ENCODE results near the gene RPLP1. TPM values are rescaled to one million over a fixed set of nuclear protein-coding genes. Genes with fewer than 3 reads are reported as not detected.

Gene RPLP1
- total RNA-seq, 2 donors from 2014 or later, result 332 to 973 TPM

DNA sequence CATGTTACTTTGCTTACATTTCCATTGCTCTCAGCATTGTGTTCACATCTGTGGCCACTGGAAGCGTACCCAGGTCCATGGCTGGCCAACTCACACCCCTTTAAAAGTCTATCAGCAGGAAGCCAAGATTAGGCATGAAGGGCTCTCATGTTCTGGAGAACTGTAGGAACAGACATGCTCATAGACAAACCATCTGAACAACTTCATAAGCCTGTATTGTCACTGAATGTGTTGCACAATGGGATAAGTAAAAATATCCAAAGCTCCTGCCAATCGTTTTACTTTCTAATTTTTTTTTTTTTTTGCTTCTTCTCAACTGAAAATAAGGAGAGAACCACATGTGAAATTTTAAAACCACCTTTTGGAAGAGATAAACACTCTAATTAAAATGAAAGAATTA, 6.4 kb downstream of the RPLP1 start:
- TF ChIP-seq, protein P1, sequence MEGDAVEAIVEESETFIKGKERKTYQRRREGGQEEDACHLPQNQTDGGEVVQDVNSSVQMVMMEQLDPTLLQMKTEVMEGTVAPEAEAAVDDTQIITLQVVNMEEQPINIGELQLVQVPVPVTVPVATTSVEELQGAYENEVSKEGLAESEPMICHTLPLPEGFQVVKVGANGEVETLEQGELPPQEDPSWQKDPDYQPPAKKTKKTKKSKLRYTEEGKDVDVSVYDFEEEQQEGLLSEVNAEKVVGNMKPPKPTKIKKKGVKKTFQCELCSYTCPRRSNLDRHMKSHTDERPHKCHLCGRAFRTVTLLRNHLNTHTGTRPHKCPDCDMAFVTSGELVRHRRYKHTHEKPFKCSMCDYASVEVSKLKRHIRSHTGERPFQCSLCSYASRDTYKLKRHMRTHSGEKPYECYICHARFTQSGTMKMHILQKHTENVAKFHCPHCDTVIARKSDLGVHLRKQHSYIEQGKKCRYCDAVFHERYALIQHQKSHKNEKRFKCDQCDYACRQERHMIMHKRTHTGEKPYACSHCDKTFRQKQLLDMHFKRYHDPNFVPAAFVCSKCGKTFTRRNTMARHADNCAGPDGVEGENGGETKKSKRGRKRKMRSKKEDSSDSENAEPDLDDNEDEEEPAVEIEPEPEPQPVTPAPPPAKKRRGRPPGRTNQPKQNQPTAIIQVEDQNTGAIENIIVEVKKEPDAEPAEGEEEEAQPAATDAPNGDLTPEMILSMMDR (IDR thresholded peaks at IDR 0.05), result no peak
- no peak for TF ChIP-seq POLR2A (IDR thresholded peaks at IDR 0.05)
- no peak for ATAC-seq
- H3K4me3 ChIP-seq, result no peak overlapping the region
- peaks cover 0 to 8% of the 10 kb centered on the region in 2 donors for H3K36me3 ChIP-seq (replicated peaks in 1 of 2; ENCODE audit: insufficient read depth in 1 of 2, low read depth in 2 of 2)
- H3K27ac ChIP-seq, result no peak overlapping the region
- WGBS, 2 donors, result 60 to 64% methylated on average over 2 of the region's 2 CpGs
- H3K4me1 ChIP-seq, result peaks cover 24% of the 10 kb centered on the region
- DNase-seq, result no peak
- intact Hi-C loops (cut with DNase I), result no loop called here
- no peaks in the 10 kb centered on the region for H3K27me3 ChIP-seq
- no peaks in the 10 kb centered on the region for H3K9me3 ChIP-seq

DNA sequence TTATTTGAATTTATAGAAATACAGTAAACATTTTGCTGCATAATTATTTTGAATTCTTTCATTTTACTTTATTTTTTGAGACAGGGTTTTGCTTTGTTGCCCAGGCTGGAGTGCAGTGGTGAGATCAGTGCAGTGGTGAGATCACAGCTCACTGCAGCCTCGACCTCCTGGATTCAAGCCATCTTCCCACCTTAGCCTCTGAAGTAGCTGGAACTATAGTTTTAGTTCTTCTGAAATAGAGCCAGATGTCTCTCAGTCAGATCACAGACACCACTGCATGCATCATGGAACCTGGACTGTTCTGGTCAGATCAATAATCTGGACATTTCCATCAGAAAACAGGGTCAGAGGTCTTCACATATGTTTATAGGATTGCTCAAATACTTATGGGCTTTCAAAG, 7.9 kb downstream of the RPLP1 start:
- no peak for DNase-seq
- peaks cover 10% of the 10 kb centered on the region for H3K4me1 ChIP-seq
- TF ChIP-seq, protein P1 (IDR thresholded peaks at IDR 0.05), result no peak
- no peak for TF ChIP-seq POLR2A (IDR thresholded peaks at IDR 0.05)
- H3K27ac ChIP-seq, result no peak overlapping the region
- H3K9me3 ChIP-seq, result no peaks in the 10 kb centered on the region
- H3K36me3 ChIP-seq (replicated peaks in 1 of 2; ENCODE audit: insufficient read depth in 1 of 2, low read depth in 2 of 2), result peaks cover 0 to 8% of the 10 kb centered on the region in 2 donors
- intact Hi-C loops (cut with DNase I), result no loop called here
- ATAC-seq, result no peak
- no peak overlapping the region for H3K4me3 ChIP-seq
- 18 to 38% methylated on average over 1 of the region's 1 CpG for WGBS, 2 donors
- no peaks in the 10 kb centered on the region for H3K27me3 ChIP-seq

DNA sequence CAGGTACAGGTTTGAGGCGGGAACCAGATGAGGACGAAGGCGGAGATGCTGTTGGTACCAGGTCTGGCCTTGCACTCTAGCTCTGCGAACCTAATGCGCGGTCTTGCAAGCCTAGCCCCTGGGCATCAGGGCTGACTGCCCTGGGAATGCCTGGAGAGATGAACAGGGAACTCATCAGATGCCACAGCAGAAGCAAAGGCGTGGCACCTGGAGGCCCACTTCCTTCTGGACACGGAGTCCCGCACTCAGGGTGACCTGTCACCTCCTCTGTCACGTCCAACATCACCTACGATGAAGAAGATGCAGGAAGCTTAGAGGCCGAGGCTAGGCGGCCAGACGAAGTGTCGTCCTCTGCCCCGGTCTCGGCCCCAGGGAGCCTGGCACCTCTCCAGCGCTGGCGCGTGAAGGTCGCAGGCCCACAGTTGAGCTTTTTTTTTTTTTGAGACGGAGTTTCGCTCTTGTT, 9.4 kb downstream of the RPLP1 start:
- WGBS, 2 donors, result 36 to 49% methylated on average over 18 to 23 of the region's 23 CpGs
- ATAC-seq (peak; percentile 8), DNase-seq (peak; percentile 45 to 65 (median 56))
- no peak for TF ChIP-seq POLR2A (IDR thresholded peaks at IDR 0.05)
- TF ChIP-seq, protein P1 (IDR thresholded peaks at IDR 0.05), result no peak
- Histone ChIP-seq H3K4me3 (peak overlapping the region in 1 of 2 donors; percentile 11), H3K36me3 (replicated peaks in 1 of 2; ENCODE audit: insufficient read depth in 1 of 2, low read depth in 2 of 2) (no peaks in the 10 kb centered on the region), H3K4me1 (peaks cover 9% of the 10 kb centered on the region), H3K27me3 (no peaks in the 10 kb centered on the region), H3K27ac (peak overlapping the region in 3 of 4 donors; percentile 78 to 91 (median 88)), H3K9me3 (no peaks in the 10 kb centered on the region)
- intact Hi-C loops (cut with DNase I), result no loop called here

DNA sequence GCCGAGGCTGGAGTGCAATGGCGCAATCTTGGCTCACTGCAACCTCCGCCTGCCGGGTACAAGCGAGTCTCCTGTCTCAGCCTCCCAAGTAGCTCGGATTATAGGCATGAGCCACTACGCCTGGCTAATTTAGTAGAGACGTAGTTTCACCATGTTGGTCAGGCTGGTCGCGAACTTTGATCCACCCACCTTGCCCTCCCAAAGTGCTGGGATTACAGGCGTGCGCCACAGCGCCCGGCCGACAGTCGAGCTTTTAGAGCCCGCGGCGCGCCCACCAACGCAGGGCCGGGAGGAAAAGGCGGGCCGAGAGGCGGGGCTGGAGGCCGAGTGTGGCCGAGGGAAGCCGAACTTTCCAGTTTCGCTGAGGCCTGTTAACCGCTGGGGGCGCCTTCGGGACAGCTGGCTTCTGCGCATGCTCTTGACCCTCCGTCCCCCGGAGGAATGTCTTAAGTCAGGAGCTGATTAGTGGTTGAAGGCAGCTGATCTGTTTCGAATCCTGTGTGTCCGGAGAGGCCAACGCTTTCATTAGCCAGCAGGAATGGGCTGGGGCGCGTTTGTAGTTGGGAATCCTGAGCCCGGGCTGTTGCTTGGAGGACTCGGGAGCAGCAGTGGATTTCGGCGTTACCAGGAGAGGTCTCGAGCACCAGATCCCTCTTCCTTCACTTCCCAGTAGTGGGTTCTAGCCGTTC, 10.0 kb downstream of the RPLP1 start:
- H3K4me1 ChIP-seq, result peaks cover 9% of the 10 kb centered on the region

More for the DNA sequence above, 10.0 kb downstream of the RPLP1 start:
- H3K9me3 ChIP-seq, result no peaks in the 10 kb centered on the region
- WGBS, 2 donors, result 1 to 2% methylated on average over 13 to 46 of the region's 46 CpGs
- ATAC-seq, result peak; percentile 98
- H3K27me3 ChIP-seq, result no peaks in the 10 kb centered on the region
- TF ChIP-seq, protein P1 (IDR thresholded peaks at IDR 0.05), result peak; percentile 67 to 97 (median 95)
- peak; percentile 21 to 88 (median 87) for TF ChIP-seq POLR2A (IDR thresholded peaks at IDR 0.05)
- peak; percentile 95 to 96 (median 95) for DNase-seq
- H3K27ac ChIP-seq, result peak overlapping the region; percentile 68 to 91 (median 83)
- H3K4me3 ChIP-seq, result peak overlapping the region; percentile 10 to 13
- no peaks in the 10 kb centered on the region for H3K36me3 ChIP-seq (replicated peaks in 1 of 2; ENCODE audit: insufficient read depth in 1 of 2, low read depth in 2 of 2)
- intact Hi-C loops (cut with DNase I), result no loop called here

Data from body of pancreas (tissue), 4 donors.